Activated CD8-positive, alpha-beta memory T cell treated with anti-CD3 and anti-CD28 coated beads for 24 hours (primary cell): ENCODE results near the gene SLIT1.

ENCODE experiments used
- DNase-seq: peaks from one replicate; pipeline ENCODE4 v3.0.0-alpha.2; 2020

The SLIT1 gene

DNA sequence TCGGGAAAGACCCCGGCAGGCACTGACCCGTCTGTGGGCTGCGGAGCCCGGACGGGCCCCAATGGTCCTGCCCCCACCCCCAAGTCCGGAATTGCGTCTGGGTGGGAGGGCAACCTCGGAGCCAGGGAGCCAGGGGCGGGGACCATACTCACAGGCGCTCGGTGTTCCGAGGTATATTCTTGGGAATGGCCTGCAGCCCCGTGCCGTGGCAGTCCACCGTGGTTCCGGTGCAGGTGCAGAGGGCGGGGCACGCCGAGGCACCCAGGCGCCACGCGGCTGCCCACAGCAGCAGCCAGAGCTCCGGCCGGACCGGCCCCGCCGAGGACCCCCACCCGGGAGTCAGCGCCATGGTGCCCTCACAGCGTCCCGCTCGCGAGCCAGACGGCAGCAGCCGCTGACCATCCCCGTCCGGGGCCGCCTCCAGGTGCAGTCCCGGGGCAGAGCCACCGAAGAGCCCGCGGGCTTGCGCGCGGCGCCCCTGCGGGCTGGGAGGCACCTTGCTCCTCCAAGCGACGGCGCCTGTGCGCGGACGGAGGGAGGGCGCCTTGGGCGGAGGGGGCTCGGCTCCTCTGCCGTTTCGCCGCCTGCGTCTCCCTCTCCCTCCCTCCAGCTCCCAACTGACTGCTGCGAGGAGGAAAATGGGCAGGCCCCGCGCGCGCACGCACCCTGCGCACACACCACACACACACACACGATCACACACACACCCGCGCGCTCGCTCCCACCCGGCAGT, at the start of gene SLIT1:
SLIT1 (minus strand) TSS at position 634 of the 733 bp plus-strand sequence; CDS start at position 349, 285 bp downstream.
- DNase-seq, result no peak

DNA sequence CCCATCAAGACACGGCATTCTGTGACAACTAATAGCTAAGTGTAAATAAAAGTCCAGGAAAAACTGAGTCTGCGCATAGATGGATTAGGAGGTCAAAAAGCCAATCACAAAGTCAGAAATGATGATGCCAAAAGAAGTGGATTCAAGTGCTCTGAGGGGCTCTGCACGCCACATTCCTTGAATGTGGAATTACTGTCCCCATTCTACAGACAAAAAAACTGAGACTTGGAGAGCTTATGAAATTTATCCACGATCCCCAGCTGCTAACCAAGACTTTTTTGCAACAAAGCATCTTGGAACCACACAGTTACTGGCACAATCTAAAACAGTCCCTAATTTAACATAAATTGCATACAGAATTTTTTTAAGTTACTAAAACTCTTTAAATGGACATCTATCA, 49.6 kb upstream of the SLIT1 start:
- no peak for DNase-seq

DNA sequence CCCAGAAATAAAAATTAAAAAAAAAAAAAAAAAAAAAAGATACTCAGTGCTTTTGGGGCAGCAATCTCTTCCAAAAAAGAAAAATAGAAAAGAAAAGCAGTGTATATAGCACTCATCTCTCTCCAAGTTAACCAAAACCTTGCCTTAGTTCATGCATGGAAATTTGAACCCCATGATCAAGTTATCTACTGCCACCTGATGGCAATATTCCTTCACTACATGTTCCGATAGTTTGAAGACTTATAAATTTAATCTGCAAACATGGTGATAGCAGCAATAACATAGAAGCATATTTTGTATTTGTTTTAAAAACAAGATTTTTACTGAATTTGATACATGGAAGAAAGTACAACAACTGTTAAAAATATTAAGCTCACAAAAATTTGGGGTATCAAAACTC, 48.6 kb upstream of the SLIT1 start:
- DNase-seq, result no peak

DNA sequence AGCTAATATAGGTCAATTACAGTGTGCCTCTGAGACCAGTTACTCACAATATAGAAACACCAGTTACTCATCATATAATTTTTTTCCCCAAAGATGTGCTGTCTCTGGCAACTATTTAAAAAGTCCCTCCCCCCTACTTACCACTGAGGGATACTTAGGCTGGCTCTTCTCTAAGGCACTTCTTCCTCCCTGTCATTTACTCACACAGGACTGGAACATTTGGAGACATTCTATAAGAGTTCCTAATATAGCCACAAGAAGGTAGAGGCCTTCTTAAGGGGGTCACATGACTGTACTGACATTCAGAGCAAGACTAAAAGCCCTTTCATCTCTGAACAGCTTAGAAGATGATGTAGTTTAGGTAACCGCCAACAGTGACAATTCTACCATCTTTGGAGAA, 44.4 kb upstream of the SLIT1 start:
- no peak for DNase-seq

GRCh38 chr10:97229322-97230015, 43.7 kb upstream of the SLIT1 start:
- no peak for DNase-seq

DNA sequence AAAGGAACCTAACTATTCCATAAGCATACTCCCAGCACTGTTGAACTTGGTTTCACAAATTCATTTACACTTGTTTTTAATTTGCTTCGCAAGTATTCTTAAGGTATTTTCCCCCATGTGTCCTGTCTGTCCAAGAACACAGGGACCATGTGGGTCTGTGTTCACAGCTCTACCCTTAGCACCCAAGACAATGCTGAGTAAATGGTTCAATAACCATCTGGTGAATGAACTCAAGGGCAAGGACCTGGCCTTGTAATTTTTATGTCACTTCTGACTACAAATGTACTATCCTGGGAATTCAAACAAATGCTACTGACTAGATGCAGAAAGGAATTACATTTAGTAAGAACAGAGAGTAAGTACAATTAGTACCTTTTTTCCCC, 43.0 kb upstream of the SLIT1 start:
- no peak for DNase-seq

DNA sequence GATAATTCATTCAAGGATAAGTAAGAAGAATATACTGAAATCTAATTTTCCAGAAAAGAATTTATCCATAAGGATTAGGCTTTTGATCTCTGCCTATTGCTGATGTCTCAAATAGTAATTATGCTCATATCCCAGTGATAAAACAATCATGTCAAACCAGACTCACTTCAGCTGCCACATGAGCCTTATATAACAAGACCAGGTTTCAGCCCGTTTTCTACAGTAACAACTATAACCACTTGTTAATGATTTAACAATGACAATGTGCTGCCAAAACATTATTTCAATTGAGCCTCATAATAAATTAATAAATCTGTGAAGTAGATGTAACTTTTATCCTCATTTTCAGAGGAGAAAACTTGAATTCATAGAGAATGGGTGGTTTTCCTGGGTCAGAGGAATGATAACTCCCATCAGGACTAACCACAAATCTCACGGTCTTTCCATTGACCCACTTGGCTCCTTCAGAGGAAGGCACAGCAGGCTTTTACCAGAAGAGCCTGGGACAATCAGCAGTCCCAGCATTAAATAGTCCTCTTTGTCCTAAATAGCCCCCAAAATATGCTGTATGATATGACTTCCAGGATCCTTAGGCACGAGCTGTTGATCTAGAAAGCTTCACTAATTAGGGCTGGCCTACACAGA, 42.5 kb upstream of the SLIT1 start:
- DNase-seq, result no peak

DNA sequence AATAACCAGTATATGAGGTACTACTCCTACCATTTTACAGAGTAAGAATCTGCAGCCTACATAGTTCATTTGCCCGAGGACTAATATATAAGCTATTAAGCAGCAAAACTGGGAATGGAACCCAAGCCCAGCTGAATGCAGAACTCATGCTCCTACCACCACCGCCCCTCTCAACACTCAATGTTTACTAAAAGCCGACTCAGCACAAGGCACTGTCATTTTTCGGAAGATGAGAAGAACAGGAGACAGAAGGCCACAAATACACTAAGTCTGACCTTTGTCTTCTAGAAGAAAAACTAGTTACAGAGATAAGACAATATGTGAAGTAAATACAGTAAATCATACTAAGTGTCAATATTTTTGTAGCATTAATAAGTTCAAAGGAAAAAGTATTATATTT, 40.6 kb upstream of the SLIT1 start:
- DNase-seq, result no peak

DNA sequence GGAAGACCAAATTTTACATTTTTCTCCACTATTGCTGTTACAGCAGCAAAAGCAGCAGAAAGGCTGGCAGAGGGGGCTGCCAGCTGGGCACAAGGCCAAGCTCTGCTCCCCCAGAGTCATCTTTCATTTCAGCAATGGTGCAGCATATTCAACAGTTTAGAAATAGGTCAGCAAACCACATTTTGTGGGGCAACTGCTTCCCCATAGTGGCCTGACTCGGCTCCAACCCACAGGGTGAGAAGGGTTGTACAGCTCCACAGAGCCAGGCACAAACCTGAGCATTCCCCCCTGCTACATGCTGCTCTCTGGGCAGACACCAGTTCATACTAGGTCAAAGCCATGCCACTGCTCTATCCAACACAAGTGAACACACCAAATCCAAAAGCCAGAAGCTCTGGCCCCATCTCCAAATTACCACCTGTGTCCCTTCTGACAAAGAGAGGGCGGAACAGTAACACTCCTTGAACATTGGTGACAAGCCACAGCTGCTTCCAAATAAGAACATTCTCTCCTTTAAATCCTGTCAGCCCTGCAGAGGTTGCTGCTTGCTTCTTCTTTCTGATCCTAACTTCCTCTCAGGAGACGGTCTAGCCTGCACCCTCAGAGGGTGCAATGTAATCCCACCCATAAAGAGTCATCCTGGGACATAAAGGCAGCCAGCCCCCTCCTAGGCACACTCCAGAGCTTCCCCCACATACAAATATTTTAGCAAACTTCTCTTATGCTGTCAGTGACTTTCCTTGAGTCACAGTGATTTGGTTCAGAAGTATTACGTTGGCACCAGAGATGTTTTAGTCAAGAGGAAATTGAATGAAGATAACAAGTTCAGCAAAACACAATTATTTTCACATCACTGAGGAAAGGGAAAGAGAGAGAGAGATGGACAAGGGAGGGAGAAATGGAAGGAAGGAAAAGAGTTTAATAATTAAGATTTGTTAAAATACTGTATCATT, 39.0 kb upstream of the SLIT1 start:
- DNase-seq, result no peak

DNA sequence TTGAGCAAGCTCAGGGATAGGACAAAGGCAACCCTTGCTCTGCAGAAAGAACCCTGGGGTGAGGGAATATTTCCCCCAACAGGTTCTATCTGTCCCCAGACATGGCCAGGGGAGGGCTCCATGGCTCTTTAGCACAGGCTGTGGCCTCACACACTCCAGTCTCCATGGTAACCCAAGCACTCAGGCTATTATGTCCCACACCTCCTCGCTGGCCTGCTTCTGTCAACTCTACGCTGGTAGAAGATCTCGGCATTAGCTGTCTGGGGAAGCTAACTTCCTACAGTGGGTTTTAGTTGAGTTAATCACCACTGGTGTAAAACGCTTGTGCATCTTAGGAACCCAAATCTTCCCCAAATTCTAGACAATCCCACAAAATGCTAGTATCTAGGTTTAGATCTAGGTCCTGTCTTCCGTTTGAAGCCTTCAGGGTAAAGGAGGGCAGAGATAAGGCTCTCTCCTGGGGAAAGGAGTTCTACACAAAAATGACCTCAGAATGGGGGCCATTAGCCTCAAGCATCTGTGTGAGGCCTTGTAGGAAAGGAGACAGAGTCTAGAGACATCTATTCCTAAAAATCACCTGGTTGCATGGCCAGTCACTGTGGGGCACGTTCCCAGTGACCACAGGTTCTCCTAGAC, 36.7 kb upstream of the SLIT1 start:
- no peak for DNase-seq

- DNase-seq, result no peak
These were observed 34.6 kb upstream of the SLIT1 start for GRCh38 chr10:97220355-97220754.

GRCh38 chr10:97217299-97217698, 31.5 kb upstream of the SLIT1 start:
- no peak for DNase-seq

DNA sequence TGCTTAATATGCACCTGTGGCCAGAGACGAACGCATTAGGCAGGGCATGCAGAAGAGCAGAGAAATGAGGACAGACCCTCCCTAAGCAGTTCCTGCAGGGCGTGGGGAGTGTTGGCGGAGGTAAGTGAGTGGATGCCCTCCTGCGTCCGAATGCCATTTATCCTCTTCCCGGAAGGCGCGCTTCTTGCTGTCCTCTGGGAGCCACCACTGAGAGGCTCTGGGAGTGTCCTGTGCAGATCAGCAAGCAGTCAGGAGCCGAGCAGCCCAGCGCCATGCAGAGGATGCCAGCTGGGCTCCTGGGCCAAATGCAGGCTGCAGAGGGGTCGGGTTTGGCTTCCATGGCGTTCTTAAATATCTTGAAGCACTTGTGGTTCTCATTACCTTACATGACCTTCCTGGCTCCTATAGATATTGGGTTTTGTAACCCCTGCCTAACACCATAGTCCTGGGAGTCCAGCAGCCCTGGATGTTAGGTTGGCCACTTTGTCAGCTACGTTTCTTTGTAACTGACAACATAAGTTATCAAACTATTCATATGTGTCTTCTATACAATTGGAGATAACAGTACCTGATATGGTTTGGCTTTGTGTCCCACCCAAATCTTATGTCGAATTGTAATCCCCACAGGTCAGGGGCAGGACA, 30.0 kb upstream of the SLIT1 start:
- DNase-seq, result no peak

DNA sequence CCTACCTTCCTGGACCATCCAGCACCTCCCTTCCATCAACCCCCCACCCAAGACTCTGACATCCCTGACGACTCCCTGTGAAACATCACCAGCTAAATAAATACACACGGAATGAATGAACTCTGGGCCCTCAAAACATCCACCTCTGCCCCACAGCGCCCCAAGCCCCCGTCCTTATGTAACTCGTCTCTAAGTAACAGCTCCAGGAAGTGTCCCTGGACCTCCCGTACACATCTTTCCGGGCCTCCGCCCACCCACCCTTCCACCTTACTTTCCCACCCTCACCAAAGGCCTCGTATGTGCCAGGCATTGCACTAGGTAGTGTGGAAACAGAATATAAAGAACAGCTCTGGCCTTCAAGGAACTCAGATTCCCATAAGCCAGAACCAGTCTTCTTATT, 27.7 kb upstream of the SLIT1 start:
- DNase-seq, result no peak

DNA sequence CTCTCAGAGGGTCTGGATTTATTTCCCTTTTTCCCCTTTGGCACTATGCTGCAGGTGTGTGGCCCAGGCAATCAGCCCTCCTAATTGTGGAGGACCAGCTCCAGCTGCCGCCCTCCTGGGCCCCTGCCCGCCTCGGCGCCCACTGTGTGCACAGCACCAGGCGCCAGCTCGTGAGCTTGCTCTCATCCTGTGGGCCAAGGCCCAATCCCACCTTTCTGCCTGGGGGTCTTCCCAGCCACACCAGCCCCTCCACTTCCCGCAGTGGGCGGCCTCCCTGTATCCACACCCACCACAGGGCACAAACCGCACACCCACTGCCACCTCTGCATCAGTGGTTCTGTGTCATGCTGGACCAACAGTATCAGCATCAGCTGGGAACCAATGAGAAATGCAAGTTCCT, 25.5 kb upstream of the SLIT1 start:
- no peak for DNase-seq

- DNase-seq, result peak; percentile 90
These were observed 24.8 kb upstream of the SLIT1 start for GRCh38 chr10:97210543-97210960.

DNA sequence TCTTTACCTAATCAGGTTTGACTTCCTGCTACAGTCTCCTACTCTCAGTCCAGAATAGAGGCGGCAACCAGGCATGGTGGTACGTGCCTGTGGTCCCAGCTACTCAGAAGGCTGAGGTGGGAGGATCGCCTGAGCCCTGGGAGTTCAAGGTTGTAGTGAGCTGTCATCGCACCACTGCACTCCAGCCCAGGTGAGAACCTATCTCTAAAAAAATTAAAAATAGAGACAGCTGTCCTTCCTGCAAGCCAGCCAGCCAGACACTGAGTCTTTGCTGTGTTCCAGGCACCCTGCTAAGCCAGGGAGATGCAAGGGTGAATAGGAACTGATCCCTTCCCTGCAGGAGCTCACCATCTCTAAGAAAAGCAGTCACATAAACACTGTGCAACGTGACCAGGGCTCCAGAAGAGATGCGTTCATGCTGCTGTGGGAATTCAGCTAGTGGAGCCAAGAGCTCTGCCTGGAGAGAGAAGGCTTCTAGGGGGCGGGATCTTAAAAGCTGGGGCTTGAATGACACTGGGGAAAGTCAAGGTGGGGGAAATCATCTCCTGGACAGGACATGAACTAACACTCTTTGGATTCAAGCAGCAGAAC, 22.1 kb upstream of the SLIT1 start:
- peak; percentile 19 for DNase-seq

DNA sequence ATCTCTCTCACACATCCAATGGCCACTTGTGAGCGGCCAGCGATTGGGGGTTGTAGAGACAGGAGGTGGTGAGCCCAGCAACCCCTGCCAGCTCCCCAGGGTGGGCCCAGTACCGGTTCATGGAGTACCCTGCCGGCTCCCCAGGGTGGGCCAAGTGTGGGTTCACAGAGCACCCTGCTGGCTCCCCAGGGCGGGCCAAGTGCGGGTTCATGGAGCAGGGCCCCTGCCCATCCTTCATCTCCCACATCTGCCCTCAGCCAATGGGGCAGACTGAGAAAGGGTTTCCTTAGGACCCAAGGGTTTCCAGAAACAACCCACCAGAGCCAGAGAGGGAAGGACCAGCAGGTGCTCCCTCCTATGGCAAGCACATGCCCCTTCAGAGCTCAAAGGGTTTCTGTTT, 21.4 kb upstream of the SLIT1 start:
- peak; percentile 19 for DNase-seq

DNA sequence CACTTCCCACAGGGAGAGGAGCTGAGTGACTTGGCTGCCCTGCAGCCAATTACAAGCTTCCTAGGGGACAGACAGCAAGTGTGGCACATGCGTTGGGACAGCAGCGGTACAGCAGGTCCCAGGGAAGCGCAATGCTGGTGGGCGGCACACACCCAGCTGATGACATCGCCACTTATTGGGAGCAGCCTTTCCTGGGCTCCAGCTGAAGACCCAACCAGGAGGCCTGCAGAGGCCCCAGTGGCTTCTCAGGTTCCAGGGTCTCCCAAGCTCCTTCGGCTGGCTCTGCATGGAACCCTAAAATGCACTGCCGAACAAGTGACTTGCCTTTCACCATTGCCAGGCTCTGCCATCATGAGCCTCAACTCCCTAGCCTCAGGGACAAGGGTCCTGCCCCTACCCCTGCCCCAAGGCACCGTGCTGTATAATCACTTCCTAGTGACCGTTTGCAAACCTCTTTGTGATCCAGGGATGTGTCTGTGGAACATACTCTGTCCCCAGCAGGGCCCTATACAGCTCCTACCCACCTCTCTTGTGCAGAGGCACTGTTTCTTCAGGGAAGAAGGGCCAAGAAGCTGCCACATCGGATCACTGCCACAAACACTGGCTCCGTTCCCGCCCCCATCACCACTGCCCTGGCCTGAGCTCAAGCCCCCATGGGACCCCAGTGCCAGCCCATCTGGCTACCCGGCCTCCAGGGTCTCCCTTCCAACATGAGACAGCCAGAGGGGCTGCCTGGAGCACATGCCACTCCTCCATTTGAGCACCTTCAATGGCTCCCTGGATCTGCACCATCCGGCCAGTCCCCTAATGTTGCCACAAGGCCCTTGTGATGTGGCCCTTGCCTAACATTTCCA, 19.3 kb upstream of the SLIT1 start:
- no peak for DNase-seq

- no peak for DNase-seq
These were observed 17.5 kb upstream of the SLIT1 start for GRCh38 chr10:97203220-97203619.

- no peak for DNase-seq
These were observed 14.9 kb upstream of the SLIT1 start for GRCh38 chr10:97200616-97201015.
